Panc1 (cell line): ENCODE data around the gene SMIM43.

Experiments used
- CTCF ChIP-seq: fragments of 450-650 bp; IDR thresholded peaks from 2 replicates; pipeline ENCODE4 v1.5.1; 2017; ENCODE audit warnings: mild to moderate bottlenecking
- POLR2AphosphoS5 ChIP-seq: IDR thresholded peaks from 2 replicates; pipeline ENCODE4 v1.6.1; 2012; ENCODE audit warnings: mild to moderate bottlenecking, low read depth, low read length, moderate library complexity

GRCh38 chr4:121776610-121777401, 11.8 kb upstream of the SMIM43 start:
- TF ChIP-seq POLR2AphosphoS5, result no peak
- TF ChIP-seq CTCF, result no peak
